DND-41 (cell line): ENCODE data around the gene GH2.

ENCODE experiments used
- ATAC-seq: fragments of 200-7000 bp; cut with Tn5 transposase; 3 replicates; pipeline ENCODE4 v1.9.1; 2021; ENCODE audit warnings: low read depth; ENCODE audit not compliant: insufficient read depth
- DNase-seq: peaks from one replicate; pipeline ENCODE4 v3.0.0-alpha.2; 2020
- H2AFZ ChIP-seq: 2 replicates; pipeline ENCODE4 v1.6.0; 2012; ENCODE audit warnings: low read depth, low read length
- H3K27ac ChIP-seq: 2 replicates; pipeline ENCODE4 v1.5.1; 2012; ENCODE audit warnings: low read length, inconsistent platforms
- H3K27me3 ChIP-seq: fragments of 200-600 bp; sonication (generic); 2 replicates; pipeline ENCODE4 v1.6.0; 2012; ENCODE audit warnings: low read length, mild to moderate bottlenecking, inconsistent platforms; ENCODE audit not compliant: insufficient read depth, poor library complexity
- H3K36me3 ChIP-seq: 2 replicates; pipeline ENCODE4 v1.5.1; 2012; ENCODE audit warnings: low read length, inconsistent platforms; ENCODE audit not compliant: insufficient read depth
- H3K4me1 ChIP-seq: 2 replicates; pipeline ENCODE4 v1.5.1; 2012; ENCODE audit warnings: mild to moderate bottlenecking, low read length; ENCODE audit not compliant: insufficient read depth
- H3K4me2 ChIP-seq: 2 replicates; pipeline ENCODE4 v1.6.0; 2012; ENCODE audit warnings: mild to moderate bottlenecking, moderate library complexity, low read length, inconsistent platforms; ENCODE audit not compliant: insufficient read depth
- H3K4me3 ChIP-seq, 2 experiments: fragments of 200-600 bp in 1 of 2; shearing (Covaris generic) in 1 of 2; 2 replicates each; pipeline ENCODE4 v1.5.1; 2012 to 2016; ENCODE audit warnings: inconsistent platforms in 2 of 2, low read length in 2 of 2, mild to moderate bottlenecking in 2 of 2, low read depth in 1 of 2, moderate library complexity in 1 of 2
- H3K79me2 ChIP-seq: 2 replicates; pipeline ENCODE4 v1.6.0; 2012; ENCODE audit warnings: low read length, inconsistent platforms; ENCODE audit not compliant: insufficient read depth
- H3K9ac ChIP-seq: 2 replicates; pipeline ENCODE4 v1.6.0; 2012; ENCODE audit warnings: low read depth, mild to moderate bottlenecking, inconsistent platforms, low read length, moderate library complexity
- H3K9me3 ChIP-seq: 2 replicates; pipeline ENCODE4 v1.5.1; 2012; ENCODE audit warnings: low read length, moderate library complexity, mild to moderate bottlenecking, inconsistent platforms; ENCODE audit not compliant: insufficient read depth, severe bottlenecking
- H4K20me1 ChIP-seq: 2 replicates; pipeline ENCODE4 v1.6.0; 2012; ENCODE audit warnings: low read length; ENCODE audit not compliant: insufficient read depth
- CTCF ChIP-seq: IDR thresholded peaks from 2 replicates; pipeline ENCODE4 v1.5.1; 2012; ENCODE audit warnings: borderline replicate concordance, low read length, moderate library complexity, mild to moderate bottlenecking; ENCODE audit not compliant: poor library complexity, severe bottlenecking; ENCODE audit errors: extremely low read depth
- EZH2 ChIP-seq: IDR thresholded peaks from 3 replicates; pipeline ENCODE4 v1.6.1; 2012; ENCODE audit warnings: borderline replicate concordance, low read depth, mild to moderate bottlenecking, moderate library complexity, low read length, inconsistent platforms; ENCODE audit not compliant: severe bottlenecking

Gene GH2

GRCh38 chr17:63848834-63849689, 32.7 kb downstream of the GH2 start:
- peaks cover 3% of the 10 kb centered on the region; the same call in 1 of the 2 replicates for H3K4me1 ChIP-seq
- no peaks in the 10 kb centered on the region for H3K36me3 ChIP-seq
- H3K4me2 ChIP-seq = no peak overlapping the region
- no peaks in the 10 kb centered on the region for H3K27me3 ChIP-seq
- H4K20me1 ChIP-seq = no peaks in the 10 kb centered on the region
- H3K4me3 ChIP-seq = no peak overlapping the region
- no peak for TF ChIP-seq CTCF
- no peak for TF ChIP-seq EZH2
- DNase-seq = no peak
- no peaks in the 10 kb centered on the region for H3K9me3 ChIP-seq
- no peak overlapping the region for H3K9ac ChIP-seq
- H2AFZ ChIP-seq = no peak overlapping the region
- ATAC-seq = no peak
- no peak overlapping the region for H3K27ac ChIP-seq
- H3K79me2 ChIP-seq = no peaks in the 10 kb centered on the region

GRCh38 chr17:63847525-63848249, 34.1 kb downstream of the GH2 start:
- H2AFZ ChIP-seq = no peak overlapping the region
- no peak overlapping the region for H3K27ac ChIP-seq
- TF ChIP-seq EZH2 = no peak
- TF ChIP-seq CTCF = no peak
- no peaks in the 10 kb centered on the region for H3K9me3 ChIP-seq
- no peak overlapping the region for H3K9ac ChIP-seq
- ATAC-seq (no peak), DNase-seq (no peak)
- no peaks in the 10 kb centered on the region for H4K20me1 ChIP-seq
- no peaks in the 10 kb centered on the region for H3K27me3 ChIP-seq
- H3K36me3 ChIP-seq = no peaks in the 10 kb centered on the region
- H3K4me2 ChIP-seq = no peak overlapping the region
- peaks cover 10% of the 10 kb centered on the region for H3K4me1 ChIP-seq
- H3K79me2 ChIP-seq = no peaks in the 10 kb centered on the region
- H3K4me3 ChIP-seq = no peak overlapping the region

- H3K9ac ChIP-seq = no peak overlapping the region
- H3K4me3 ChIP-seq = no peak overlapping the region
- no peak overlapping the region for H3K4me2 ChIP-seq
- DNase-seq (no peak), ATAC-seq (no peak)
- no peak for TF ChIP-seq CTCF
- no peak for TF ChIP-seq EZH2
- H2AFZ ChIP-seq = no peak overlapping the region
- no peak overlapping the region for H3K27ac ChIP-seq
- H4K20me1 ChIP-seq = peaks cover 17% of the 10 kb centered on the region
- no peaks in the 10 kb centered on the region for H3K9me3 ChIP-seq
- H3K27me3 ChIP-seq = no peaks in the 10 kb centered on the region
- H3K36me3 ChIP-seq = peaks cover 7% of the 10 kb centered on the region; the same call in 1 of the 2 replicates
- H3K79me2 ChIP-seq = peaks cover 22% of the 10 kb centered on the region
- H3K4me1 ChIP-seq = peaks cover 22% of the 10 kb centered on the region
These were observed 36.2 kb downstream of the GH2 start for GRCh38 chr17:63845509-63845908.
